GM10266 (cell line): ENCODE results near the gene MOB3B.

Experiments used
- DNase-seq: peaks from one replicate; pipeline ENCODE4 v3.0.0; 2012; ENCODE audit errors: extremely low spot score
- CTCF ChIP-seq: IDR thresholded peaks from 2 replicates; pipeline ENCODE4 v1.5.1; 2012; ENCODE audit warnings: mild to moderate bottlenecking, low read depth; ENCODE audit not compliant: control insufficient read depth, insufficient read depth; ENCODE audit errors: missing control alignments

MOB3B gene

GRCh38 chr9:27391040-27391895 lies 138.3 kb downstream of the MOB3B start:
- no peak for DNase-seq
- TF ChIP-seq CTCF: no peak

GRCh38 chr9:27388150-27388549 lies 141.5 kb downstream of the MOB3B start:
- no peak for TF ChIP-seq CTCF

GRCh38 chr9:27387722-27388121 lies 141.9 kb downstream of the MOB3B start:
- DNase-seq: no peak
- no peak for TF ChIP-seq CTCF

More at GRCh38 chr9:27388150-27388549, 141.5 kb downstream of the MOB3B start:
- DNase-seq: no peak

- DNase-seq: no peak
- no peak for TF ChIP-seq CTCF
Observed at GRCh38 chr9:27386571-27387091, 143.0 kb downstream of the MOB3B start.

- no peak for DNase-seq
- no peak for TF ChIP-seq CTCF
Observed at GRCh38 chr9:27385606-27386322, 143.8 kb downstream of the MOB3B start.

GRCh38 chr9:27384262-27385014 lies 145.2 kb downstream of the MOB3B start:
- no peak for DNase-seq
- no peak for TF ChIP-seq CTCF

GRCh38 chr9:27383524-27383923 lies 146.1 kb downstream of the MOB3B start:
- no peak for DNase-seq
- TF ChIP-seq CTCF: no peak
